ENCODE data around the gene TTC23. TPM values are rescaled to one million over a fixed set of nuclear protein-coding genes. Genes with fewer than 3 reads are reported as not detected.
"Not testable (repeated sequence)": the region's sequence is repeated elsewhere in the genome, so short reads cannot be mapped to it uniquely, and the experiment has no call there.

The TTC23 gene
- total and polyA plus RNA-seq, 7 donors = 5.5 to 33.0 (median 19.9) TPM

DNA sequence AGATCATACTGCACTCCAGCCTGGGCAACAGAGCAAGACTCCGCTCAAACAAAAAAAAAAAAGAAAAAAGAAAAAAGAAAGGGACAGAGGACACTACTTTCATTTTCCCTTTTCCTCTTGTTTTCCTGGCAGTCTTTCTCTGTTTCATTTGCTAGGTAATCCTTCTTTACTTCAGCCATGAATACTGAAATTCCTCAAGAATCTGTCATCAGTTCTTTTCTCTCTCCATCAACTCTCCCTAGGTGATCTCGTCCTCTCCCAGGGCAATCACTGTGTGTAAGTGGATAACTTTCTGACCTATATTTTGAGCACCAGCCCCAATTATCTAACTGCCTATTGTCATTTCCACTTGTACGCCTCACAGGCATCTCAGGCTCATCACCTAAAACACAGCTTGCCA, 51.5 kb downstream of the TTC23 start:
- peak overlapping the region in 1 of 4 donors; percentile 19 for H3K27ac ChIP-seq
- peaks cover 0 to 19% (median 4%) of the 10 kb centered on the region in 4 donors for H3K36me3 ChIP-seq
- no peaks in the 10 kb centered on the region for H3K4me1 ChIP-seq
- H3K9me3 ChIP-seq = no peaks in the 10 kb centered on the region
- no peak for DNase-seq
- intact Hi-C loops (cut with DNase I) = no loop called here
- TF ChIP-seq, protein P1, sequence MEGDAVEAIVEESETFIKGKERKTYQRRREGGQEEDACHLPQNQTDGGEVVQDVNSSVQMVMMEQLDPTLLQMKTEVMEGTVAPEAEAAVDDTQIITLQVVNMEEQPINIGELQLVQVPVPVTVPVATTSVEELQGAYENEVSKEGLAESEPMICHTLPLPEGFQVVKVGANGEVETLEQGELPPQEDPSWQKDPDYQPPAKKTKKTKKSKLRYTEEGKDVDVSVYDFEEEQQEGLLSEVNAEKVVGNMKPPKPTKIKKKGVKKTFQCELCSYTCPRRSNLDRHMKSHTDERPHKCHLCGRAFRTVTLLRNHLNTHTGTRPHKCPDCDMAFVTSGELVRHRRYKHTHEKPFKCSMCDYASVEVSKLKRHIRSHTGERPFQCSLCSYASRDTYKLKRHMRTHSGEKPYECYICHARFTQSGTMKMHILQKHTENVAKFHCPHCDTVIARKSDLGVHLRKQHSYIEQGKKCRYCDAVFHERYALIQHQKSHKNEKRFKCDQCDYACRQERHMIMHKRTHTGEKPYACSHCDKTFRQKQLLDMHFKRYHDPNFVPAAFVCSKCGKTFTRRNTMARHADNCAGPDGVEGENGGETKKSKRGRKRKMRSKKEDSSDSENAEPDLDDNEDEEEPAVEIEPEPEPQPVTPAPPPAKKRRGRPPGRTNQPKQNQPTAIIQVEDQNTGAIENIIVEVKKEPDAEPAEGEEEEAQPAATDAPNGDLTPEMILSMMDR (IDR thresholded peaks at IDR 0.05) = no peak
- TF ChIP-seq POLR2AphosphoS5 (IDR thresholded peaks at IDR 0.05) (no peak), POLR2A (IDR thresholded peaks at IDR 0.05) (no peak), EP300 (IDR thresholded peaks at IDR 0.05) (no peak)
- no peak overlapping the region for H3K4me3 ChIP-seq
- no peaks in the 10 kb centered on the region for H3K27me3 ChIP-seq
- WGBS, 2 donors = 96% methylated on average over 3 of the region's 3 CpGs

DNA sequence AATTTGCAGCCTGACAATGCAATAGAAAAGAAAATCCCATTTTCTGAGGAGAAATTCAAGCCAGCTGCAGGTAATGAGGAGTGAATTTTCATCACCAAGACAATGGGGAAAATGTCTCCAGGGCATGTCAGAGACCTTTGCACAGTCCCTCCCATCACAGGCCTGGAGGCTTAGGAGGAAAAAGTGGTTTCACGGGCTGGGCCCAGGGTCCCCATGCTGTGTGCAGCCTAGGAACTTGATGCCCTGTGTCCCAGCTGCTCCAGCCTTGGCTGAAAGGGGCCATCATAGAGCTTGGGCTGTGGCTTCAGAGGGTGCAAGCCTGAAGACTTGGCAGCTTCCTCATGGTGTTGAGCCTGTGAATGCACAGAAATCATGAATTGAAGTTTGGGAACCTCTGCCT, 57.2 kb downstream of the TTC23 start:
- H3K36me3 ChIP-seq = peaks cover 0 to 25% (median 3%) of the 10 kb centered on the region in 4 donors

DNA sequence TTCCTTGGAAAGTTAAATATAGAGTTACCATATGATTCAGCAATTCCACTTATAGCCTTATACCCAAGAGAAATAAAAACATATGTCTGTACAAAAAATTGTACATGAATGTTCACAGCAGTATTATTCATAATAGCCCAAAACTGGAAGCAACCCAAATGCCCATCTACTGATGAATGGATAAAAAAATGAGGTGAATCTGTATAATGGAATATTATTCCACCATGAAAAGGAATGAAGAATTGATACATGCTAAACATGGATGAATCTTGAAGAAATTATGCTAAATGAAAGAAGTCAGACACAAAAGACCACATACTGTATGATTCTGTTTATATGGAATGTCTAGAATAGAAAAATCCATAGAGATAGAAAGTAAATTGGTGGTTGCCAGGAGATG, 61.4 kb downstream of the TTC23 start:
- intact Hi-C loops (cut with DNase I) = no loop called here
- Histone ChIP-seq H3K27me3 (no peaks in the 10 kb centered on the region), H3K9me3 (no peaks in the 10 kb centered on the region), H3K36me3 (peaks cover 0 to 21% (median 3%) of the 10 kb centered on the region in 4 donors), H3K27ac (no peak overlapping the region), H3K4me3 (no peak overlapping the region), H3K4me1 (peaks cover 0 to 5% (median 2%) of the 10 kb centered on the region in 4 donors)
- no peak for DNase-seq
- TF ChIP-seq POLR2A (IDR thresholded peaks at IDR 0.05) (no peak), POLR2AphosphoS5 (IDR thresholded peaks at IDR 0.05) (no peak), EP300 (IDR thresholded peaks at IDR 0.05) (no peak)
- TF ChIP-seq, protein P1 (IDR thresholded peaks at IDR 0.05) = no peak

More for the DNA sequence above, 57.2 kb downstream of the TTC23 start:
- 98% methylated on average over 1 of the region's 1 CpG for WGBS, 2 donors
- H3K4me3 ChIP-seq; H3K27me3 ChIP-seq; H3K9me3 ChIP-seq; DNase-seq; H3K4me1 ChIP-seq; intact Hi-C loops (cut with DNase I); H3K27ac ChIP-seq: not testable (repeated sequence)

DNA sequence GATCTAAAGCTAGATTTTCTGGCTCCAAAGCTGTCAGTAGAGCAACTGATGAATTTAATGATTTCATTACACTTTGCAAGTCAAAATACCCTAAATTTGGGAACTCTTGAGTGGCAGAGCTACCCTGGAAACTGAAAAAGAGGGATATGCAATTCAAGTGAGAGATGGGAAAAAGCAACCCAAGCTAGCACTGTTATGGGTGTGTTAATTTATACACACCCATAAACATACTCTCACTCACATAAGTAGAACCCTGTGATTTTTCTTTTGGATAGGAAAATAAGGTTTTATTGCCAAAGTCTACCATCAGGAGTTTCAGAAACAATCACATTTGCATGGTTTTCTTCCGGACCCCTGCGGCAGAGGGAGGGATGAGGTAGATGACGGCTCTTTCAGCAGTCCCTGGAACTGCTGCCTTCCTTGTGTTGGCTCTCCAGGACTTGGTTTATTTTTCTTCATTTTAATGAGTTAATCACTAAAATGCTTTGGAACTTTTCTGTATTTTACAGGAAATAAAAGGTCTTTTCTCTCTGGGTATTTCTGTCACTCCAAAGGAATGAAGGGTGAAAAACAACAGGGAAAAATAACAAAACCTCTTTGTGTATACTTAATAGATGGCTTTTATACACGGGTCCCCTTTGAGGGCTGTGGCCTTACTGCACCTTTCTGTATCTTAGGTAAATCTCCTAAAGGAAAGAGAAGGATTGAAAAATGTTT, 63.8 kb downstream of the TTC23 start:
- no peaks in the 10 kb centered on the region for H3K9me3 ChIP-seq
- no peaks in the 10 kb centered on the region for H3K27me3 ChIP-seq
- H3K36me3 ChIP-seq = peaks cover 0 to 2% (median 0%) of the 10 kb centered on the region in 4 donors
- no peak for DNase-seq
- intact Hi-C loops (cut with DNase I) = no loop called here
- no peak for TF ChIP-seq EP300 (IDR thresholded peaks at IDR 0.05)
- TF ChIP-seq, protein P1 (IDR thresholded peaks at IDR 0.05) = no peak
- no peak for TF ChIP-seq POLR2AphosphoS5 (IDR thresholded peaks at IDR 0.05)
- no peak for TF ChIP-seq POLR2A (IDR thresholded peaks at IDR 0.05)
- peak overlapping the region in 3 of 4 donors; percentile 3 to 61 (median 36) for H3K27ac ChIP-seq
- WGBS, 2 donors = 72 to 76% methylated on average over 4 of the region's 4 CpGs
- H3K4me1 ChIP-seq = peaks cover 0 to 25% (median 22%) of the 10 kb centered on the region in 4 donors
- H3K4me3 ChIP-seq = no peak overlapping the region

DNA sequence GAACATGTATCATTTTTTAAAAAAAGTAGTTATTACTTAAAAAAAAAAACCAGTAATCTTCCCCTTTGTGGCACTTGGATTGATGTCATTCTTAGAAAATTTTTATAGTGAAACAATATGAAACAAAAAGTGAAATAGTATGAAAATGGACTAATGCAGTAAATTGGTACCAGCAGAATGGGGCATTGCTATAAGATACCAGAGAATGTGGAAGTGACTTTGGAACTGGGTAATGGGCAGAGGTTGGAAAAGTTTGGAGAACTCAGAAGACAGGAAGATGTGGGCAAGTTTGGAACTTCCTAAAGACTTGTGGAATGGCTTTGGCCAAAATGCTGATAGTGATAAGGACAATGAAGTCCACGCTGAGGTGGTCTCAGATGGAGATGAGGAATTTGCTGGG, 66.6 kb downstream of the TTC23 start:
- H3K4me3 ChIP-seq = no peak overlapping the region
- DNase-seq = no peak
- H3K36me3 ChIP-seq = no peaks in the 10 kb centered on the region
- H3K27me3 ChIP-seq = no peaks in the 10 kb centered on the region
- TF ChIP-seq POLR2A (IDR thresholded peaks at IDR 0.05) (no peak), POLR2AphosphoS5 (IDR thresholded peaks at IDR 0.05) (no peak), EP300 (IDR thresholded peaks at IDR 0.05) (no peak)
- TF ChIP-seq, protein P1 (IDR thresholded peaks at IDR 0.05) = no peak
- peak overlapping the region in 3 of 4 donors; percentile 92 to 97 (median 95) for H3K27ac ChIP-seq
- peaks cover 0 to 47% (median 36%) of the 10 kb centered on the region in 4 donors for H3K4me1 ChIP-seq
- no peaks in the 10 kb centered on the region for H3K9me3 ChIP-seq
- intact Hi-C loops (cut with DNase I) = no loop called here
- WGBS, 2 donors = 94 to 95% methylated on average over 1 of the region's 1 CpG
